Measurements from ENCODE around the gene DDA1.
A peak's percentile ranks its signal among the peaks of the same experiment; 100 is the strongest.

Gene DDA1

GRCh38 chr19:17303167-17303939 lies 6.0 kb upstream of the DDA1 start, which contains the start of gene ABHD8:
TSS of gene ABHD8 (minus strand) at chr19:17303425. CDS start at chr19:17301616, 1,809 bp downstream.
- H3K9me3 Mint-ChIP-seq, result no peaks in the 10 kb centered on the region
- peak within 1 kb of the TSS; percentile 78 for H3K4me3 Mint-ChIP-seq
- peak within 1 kb of the TSS; percentile 30 for H3K27ac Mint-ChIP-seq
- H3K36me3 Mint-ChIP-seq, result no peaks in the 10 kb centered on the region
- peaks cover 43% of the 10 kb centered on the region for H3K4me1 Mint-ChIP-seq
- no peaks in the 10 kb centered on the region for H3K27me3 Mint-ChIP-seq

- H3K27ac Mint-ChIP-seq, result no peak overlapping the region
- H3K36me3 Mint-ChIP-seq, result no peaks in the 10 kb centered on the region
- peaks cover 43% of the 10 kb centered on the region for H3K4me1 Mint-ChIP-seq
- H3K4me3 Mint-ChIP-seq, result peak overlapping the region; percentile 78
- no peaks in the 10 kb centered on the region for H3K9me3 Mint-ChIP-seq
- no peaks in the 10 kb centered on the region for H3K27me3 Mint-ChIP-seq
These were observed 5.5 kb upstream of the DDA1 start for GRCh38 chr19:17303940-17304267.

GRCh38 chr19:17304386-17305215 lies 4.8 kb upstream of the DDA1 start:
- H3K4me1 Mint-ChIP-seq, result peaks cover 49% of the 10 kb centered on the region

GRCh38 chr19:17305216-17305516 lies 4.2 kb upstream of the DDA1 start:
- H3K9me3 Mint-ChIP-seq, result no peaks in the 10 kb centered on the region
- H3K27ac Mint-ChIP-seq, result no peak overlapping the region
- no peaks in the 10 kb centered on the region for H3K36me3 Mint-ChIP-seq
- H3K4me3 Mint-ChIP-seq, result peak overlapping the region; percentile 91
- H3K27me3 Mint-ChIP-seq, result no peaks in the 10 kb centered on the region
- peaks cover 50% of the 10 kb centered on the region for H3K4me1 Mint-ChIP-seq

More at GRCh38 chr19:17304386-17305215, 4.8 kb upstream of the DDA1 start:
- peak overlapping the region; percentile 88 for H3K27ac Mint-ChIP-seq
- H3K9me3 Mint-ChIP-seq, result no peaks in the 10 kb centered on the region
- H3K27me3 Mint-ChIP-seq, result no peaks in the 10 kb centered on the region
- no peaks in the 10 kb centered on the region for H3K36me3 Mint-ChIP-seq
- H3K4me3 Mint-ChIP-seq, result peak overlapping the region; percentile 91

GRCh38 chr19:17305517-17306284 lies 3.7 kb upstream of the DDA1 start, which contains the start of gene MRPL34:
TSS of gene MRPL34 (plus strand) at chr19:17305872. CDS start at chr19:17305893, 21 bp downstream.
- Mint-ChIP-seq H3K36me3 (no peaks in the 10 kb centered on the region), H3K27me3 (no peaks in the 10 kb centered on the region), H3K9me3 (no peaks in the 10 kb centered on the region), H3K4me3 (peak within 1 kb of the TSS; percentile 91), H3K27ac (peak within 1 kb of the TSS; percentile 88), H3K4me1 (peaks cover 55% of the 10 kb centered on the region)

- H3K4me1 Mint-ChIP-seq, result peaks cover 58% of the 10 kb centered on the region
These were observed 3.1 kb upstream of the DDA1 start for GRCh38 chr19:17306285-17306714.

GRCh38 chr19:17307876-17308377 lies 1.4 kb upstream of the DDA1 start:
- H3K4me1 Mint-ChIP-seq, result peaks cover 55% of the 10 kb centered on the region
- H3K27ac Mint-ChIP-seq, result peak overlapping the region; percentile 72
- H3K4me3 Mint-ChIP-seq, result peak overlapping the region; percentile 57
- no peaks in the 10 kb centered on the region for H3K36me3 Mint-ChIP-seq
- no peaks in the 10 kb centered on the region for H3K9me3 Mint-ChIP-seq
- no peaks in the 10 kb centered on the region for H3K27me3 Mint-ChIP-seq

More at GRCh38 chr19:17306285-17306714, 3.1 kb upstream of the DDA1 start:
- Mint-ChIP-seq H3K4me3 (peak overlapping the region; percentile 91), H3K27me3 (no peaks in the 10 kb centered on the region), H3K9me3 (no peaks in the 10 kb centered on the region), H3K36me3 (no peaks in the 10 kb centered on the region), H3K27ac (peak overlapping the region; percentile 86)

- peaks cover 43% of the 10 kb centered on the region for H3K4me1 Mint-ChIP-seq
- H3K36me3 Mint-ChIP-seq, result no peaks in the 10 kb centered on the region
- no peaks in the 10 kb centered on the region for H3K27me3 Mint-ChIP-seq
- H3K27ac Mint-ChIP-seq, result peak overlapping the region; percentile 97
- peak overlapping the region; percentile 99 for H3K4me3 Mint-ChIP-seq
- H3K9me3 Mint-ChIP-seq, result no peaks in the 10 kb centered on the region
These were observed 650 bp downstream of the DDA1 start for GRCh38 chr19:17309965-17310461.

- Mint-ChIP-seq H3K9me3 (no peaks in the 10 kb centered on the region), H3K27me3 (no peaks in the 10 kb centered on the region), H3K4me3 (peak overlapping the region; percentile 62), H3K36me3 (peaks cover 2% of the 10 kb centered on the region), H3K27ac (no peak overlapping the region), H3K4me1 (peaks cover 35% of the 10 kb centered on the region)
These were observed 2.3 kb downstream of the DDA1 start for GRCh38 chr19:17311455-17312188.

GRCh38 chr19:17312189-17313113 lies 3.1 kb downstream of the DDA1 start:
- no peaks in the 10 kb centered on the region for H3K27me3 Mint-ChIP-seq
- peaks cover 33% of the 10 kb centered on the region for H3K4me1 Mint-ChIP-seq
- peaks cover 2% of the 10 kb centered on the region for H3K36me3 Mint-ChIP-seq
- H3K27ac Mint-ChIP-seq, result no peak overlapping the region
- H3K9me3 Mint-ChIP-seq, result no peaks in the 10 kb centered on the region
- H3K4me3 Mint-ChIP-seq, result no peak overlapping the region

GRCh38 chr19:17314007-17314593 lies 4.7 kb downstream of the DDA1 start:
- no peak overlapping the region for H3K27ac Mint-ChIP-seq
- peaks cover 23% of the 10 kb centered on the region for H3K4me1 Mint-ChIP-seq
- no peaks in the 10 kb centered on the region for H3K27me3 Mint-ChIP-seq
- H3K9me3 Mint-ChIP-seq, result no peaks in the 10 kb centered on the region
- H3K4me3 Mint-ChIP-seq, result no peak overlapping the region
- H3K36me3 Mint-ChIP-seq, result peaks cover 2% of the 10 kb centered on the region

GRCh38 chr19:17318966-17319365 lies 9.6 kb downstream of the DDA1 start:
- no peak overlapping the region for H3K27ac Mint-ChIP-seq
- H3K4me1 Mint-ChIP-seq, result no peaks in the 10 kb centered on the region
- no peak overlapping the region for H3K4me3 Mint-ChIP-seq
- no peaks in the 10 kb centered on the region for H3K9me3 Mint-ChIP-seq
- H3K36me3 Mint-ChIP-seq, result peaks cover 2% of the 10 kb centered on the region
- H3K27me3 Mint-ChIP-seq, result no peaks in the 10 kb centered on the region

- Mint-ChIP-seq H3K27ac (no peak overlapping the region), H3K27me3 (no peaks in the 10 kb centered on the region), H3K4me1 (no peaks in the 10 kb centered on the region), H3K9me3 (no peaks in the 10 kb centered on the region), H3K36me3 (peaks cover 2% of the 10 kb centered on the region), H3K4me3 (no peak overlapping the region)
These were observed 10.3 kb downstream of the DDA1 start for GRCh38 chr19:17319473-17320238.
